Psoas muscle (tissue), 8 donors: ENCODE data around the gene PPARD. TPM values are rescaled to one million over a fixed set of nuclear protein-coding genes. Genes with fewer than 3 reads are reported as not detected.
A peak's percentile ranks its signal among the peaks of the same experiment; 100 is the strongest.

Experiments
- ATAC-seq, 4 donors: fragments of 200-7000 bp; cut with Tn5 transposase; one replicate each; pipeline ENCODE4 v1.9.1; 2020; ENCODE audit warnings: moderate library complexity in 3 of 4, mild to moderate bottlenecking in 2 of 4
- DNase-seq, 2 donors: peaks; one replicate each; pipeline ENCODE4 v3.0.0-alpha.2; 2020
- H3K27ac ChIP-seq: fragments of 200-600 bp; one replicate; pipeline ENCODE4 v1.8.0; 2022
- H3K27me3 ChIP-seq, 3 donors: fragments of 200-600 bp in 1 of 3; one replicate each; pipeline versions ENCODE4 v1.6.1 to v1.8.0; 2013 to 2022; ENCODE audit warnings: low read length in 2 of 3, mild to moderate bottlenecking in 2 of 3, moderate library complexity in 1 of 3; ENCODE audit not compliant: insufficient read depth in 3 of 3
- H3K36me3 ChIP-seq, 2 donors: fragments of 200-600 bp in 1 of 2; one replicate each; pipeline versions ENCODE4 v1.6.1 to v1.8.0; 2013 to 2022; ENCODE audit warnings: low read depth in 1 of 2, mild to moderate bottlenecking in 1 of 2, moderate library complexity in 1 of 2; ENCODE audit not compliant: insufficient read depth in 1 of 2
- H3K4me1 ChIP-seq: fragments of 200-600 bp; one replicate; pipeline ENCODE4 v1.8.0; 2022
- H3K4me3 ChIP-seq: fragments of 200-600 bp; one replicate; pipeline ENCODE4 v1.8.0; 2022; ENCODE audit warnings: mild to moderate bottlenecking
- H3K9me3 ChIP-seq: fragments of 200-600 bp; one replicate; pipeline ENCODE4 v1.8.0; 2022
- WGBS, 3 donors: extraction: QIAGEN DNeasy Blood & Tissue Kit; methylation state at CpG; one replicate each; pipeline versions ENCODE4 v1.1.6 to v1.1.7; 2013; 5-methylcytosine and 5-hydroxymethylcytosine counted together
- intact Hi-C, 2 donors: fragments of 100-400 bp; cut with DNase I; formaldehyde crosslinking; loops; one replicate each; pipeline versions ENCODE4 v1.11.0 to v1.14.2; 2022
- polyA plus RNA-seq, 3 donors: library from polyadenylated mRNA; stranded (reverse); fragments of 200-250 nt; gene quantifications; one replicate each; pipeline ENCODE4 v1.2.3, GENCODE V29; 2013
- total RNA-seq, 4 donors: library from RNA; stranded (reverse); fragmentation: NEBNext Ultra II Directional in 2 of 4; extraction: Animal tissue kit (Norgen Biotek cat#: 25700) in 2 of 4; gene quantifications; one replicate each; pipeline versions ENCODE4 v1.2.1 to v1.2.4, GENCODE V29; 2021 to 2023
- TF ChIP-seq, protein P1 (sequence below): fragments of 200-600 bp; IDR thresholded peaks from one replicate; pipeline ENCODE4 v1.8.0; 2022; ENCODE audit warnings: antibody characterized with exemption
- donor health status: healthy with polysubstance abuse.
- donor health status: DM: no; HTN: no; CAD: no; lungs with moderate emphysema.
- donor health status: Bipolar disorder and iron deficiency.
- donor health status: healthy.
- donor health status: DM: yes; HTN: yes; CAD: no.
- donor health status: DM: no; HTN: no; CAD: no.
- donor health status: DM: no; HTN: no; CAD: no.
- donor health status: DM: yes; HTN: yes; CAD: no.

The PPARD gene
- total and polyA plus RNA-seq, 7 donors, result 13.5 to 187 (median 37.2) TPM

DNA sequence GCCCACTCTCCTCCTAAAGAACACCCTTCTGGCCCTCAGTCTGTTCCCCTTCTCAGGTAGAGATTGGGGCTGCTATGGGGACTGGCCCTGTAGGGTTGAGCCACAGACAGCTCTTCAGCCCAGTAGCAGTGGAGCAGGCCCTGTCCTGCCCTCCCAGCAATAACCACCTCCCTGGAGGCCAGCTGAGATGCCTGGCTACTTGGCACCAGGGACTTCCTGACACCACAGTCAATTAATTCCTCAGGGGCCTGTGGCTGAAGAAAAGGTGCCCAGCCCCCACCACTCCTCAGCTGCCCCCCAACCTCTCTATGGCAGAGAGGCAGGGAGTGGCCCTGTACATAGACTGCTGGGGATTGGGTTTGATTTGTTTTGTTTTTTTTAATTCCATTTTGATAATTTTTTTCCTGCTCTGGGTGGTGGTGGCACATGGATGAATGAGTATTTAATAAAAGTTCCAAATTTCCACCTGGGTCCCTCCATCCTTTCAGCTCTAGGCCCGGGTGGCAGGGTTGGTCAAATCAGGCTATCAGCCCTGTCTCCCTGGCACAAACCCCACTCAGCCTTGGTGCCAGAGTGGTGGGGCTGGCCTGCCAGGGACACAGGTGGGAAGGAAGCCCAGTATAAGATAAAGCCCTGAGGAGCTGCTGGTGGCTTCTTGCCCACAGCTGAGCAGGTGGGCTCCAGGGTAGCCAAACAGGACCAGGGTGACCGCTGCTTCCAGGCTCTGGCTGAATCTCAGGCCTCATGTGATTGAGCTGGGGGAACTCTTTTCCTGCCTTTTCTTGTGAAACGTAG is 46.6 kb upstream of the PPARD start:
- TF ChIP-seq, protein P1, sequence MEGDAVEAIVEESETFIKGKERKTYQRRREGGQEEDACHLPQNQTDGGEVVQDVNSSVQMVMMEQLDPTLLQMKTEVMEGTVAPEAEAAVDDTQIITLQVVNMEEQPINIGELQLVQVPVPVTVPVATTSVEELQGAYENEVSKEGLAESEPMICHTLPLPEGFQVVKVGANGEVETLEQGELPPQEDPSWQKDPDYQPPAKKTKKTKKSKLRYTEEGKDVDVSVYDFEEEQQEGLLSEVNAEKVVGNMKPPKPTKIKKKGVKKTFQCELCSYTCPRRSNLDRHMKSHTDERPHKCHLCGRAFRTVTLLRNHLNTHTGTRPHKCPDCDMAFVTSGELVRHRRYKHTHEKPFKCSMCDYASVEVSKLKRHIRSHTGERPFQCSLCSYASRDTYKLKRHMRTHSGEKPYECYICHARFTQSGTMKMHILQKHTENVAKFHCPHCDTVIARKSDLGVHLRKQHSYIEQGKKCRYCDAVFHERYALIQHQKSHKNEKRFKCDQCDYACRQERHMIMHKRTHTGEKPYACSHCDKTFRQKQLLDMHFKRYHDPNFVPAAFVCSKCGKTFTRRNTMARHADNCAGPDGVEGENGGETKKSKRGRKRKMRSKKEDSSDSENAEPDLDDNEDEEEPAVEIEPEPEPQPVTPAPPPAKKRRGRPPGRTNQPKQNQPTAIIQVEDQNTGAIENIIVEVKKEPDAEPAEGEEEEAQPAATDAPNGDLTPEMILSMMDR, result no peak
- DNase-seq (no peak), ATAC-seq (peak in 3 of 4 donors; percentile 40 to 47 (median 40))
- Histone ChIP-seq H3K4me1 (peaks cover 9% of the 10 kb centered on the region), H3K27me3 (no peaks in the 10 kb centered on the region), H3K36me3 (peaks cover 0 to 49% of the 10 kb centered on the region in 2 donors), H3K4me3 (no peak overlapping the region), H3K27ac (peak overlapping the region; percentile 18), H3K9me3 (no peaks in the 10 kb centered on the region)
- intact Hi-C loops, result loop anchor here in 1 of 2 donors (10.0 kb wide), 1 partner anchor 259 kb away; no protein-coding TSS in a partner anchor
- 8 to 43% (median 18%) methylated on average over 3 of the region's 3 CpGs for WGBS, 3 donors

DNA sequence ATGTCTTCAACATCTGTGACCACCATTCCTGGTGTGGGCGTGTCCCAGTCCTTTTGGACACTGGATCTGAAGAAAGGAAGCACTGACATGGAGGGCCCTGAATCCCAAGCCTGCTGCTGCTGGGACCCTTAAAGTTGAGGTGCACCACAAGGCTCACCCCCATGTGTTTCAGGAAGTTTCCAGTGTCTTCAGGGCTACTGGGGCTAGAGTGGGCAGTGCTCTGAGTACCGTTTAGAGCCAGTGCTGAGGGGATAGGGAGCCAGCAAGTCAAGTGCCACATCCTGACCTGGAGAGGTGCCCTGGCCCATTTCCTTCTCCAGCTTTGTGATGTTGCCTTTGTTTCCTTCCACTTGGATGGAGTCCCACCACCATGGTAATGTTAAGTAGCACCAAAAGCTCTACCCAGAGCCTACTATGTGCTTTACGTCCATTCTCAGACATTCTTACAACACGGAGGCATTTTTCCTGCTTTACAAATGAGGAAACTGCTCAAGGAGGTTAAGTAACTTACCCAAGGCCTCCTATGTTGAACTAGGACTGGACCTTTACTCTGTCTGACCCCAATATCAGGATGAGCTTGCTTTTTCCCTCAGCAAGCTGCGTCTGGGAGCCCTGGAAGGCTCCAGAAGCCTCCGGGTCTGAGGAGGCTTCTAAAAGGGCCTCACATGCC is 45.3 kb upstream of the PPARD start:
- H3K9me3 ChIP-seq, result no peaks in the 10 kb centered on the region
- no peaks in the 10 kb centered on the region for H3K27me3 ChIP-seq
- 58 to 61% (median 60%) methylated on average over 6 of the region's 6 CpGs for WGBS, 3 donors
- H3K4me3 ChIP-seq, result no peak overlapping the region
- peaks cover 0 to 36% of the 10 kb centered on the region in 2 donors for H3K36me3 ChIP-seq
- no peak for DNase-seq
- ATAC-seq, result no peak
- peak overlapping the region; percentile 38 for H3K27ac ChIP-seq
- TF ChIP-seq, protein P1, result no peak
- intact Hi-C loops, result loop anchor here in 1 of 2 donors (1.0 to 10.0 kb wide), 3 partner anchors 152 to 258 kb away; partner anchors contain the start of gene RPL10A
- H3K4me1 ChIP-seq, result peaks cover 9% of the 10 kb centered on the region

DNA sequence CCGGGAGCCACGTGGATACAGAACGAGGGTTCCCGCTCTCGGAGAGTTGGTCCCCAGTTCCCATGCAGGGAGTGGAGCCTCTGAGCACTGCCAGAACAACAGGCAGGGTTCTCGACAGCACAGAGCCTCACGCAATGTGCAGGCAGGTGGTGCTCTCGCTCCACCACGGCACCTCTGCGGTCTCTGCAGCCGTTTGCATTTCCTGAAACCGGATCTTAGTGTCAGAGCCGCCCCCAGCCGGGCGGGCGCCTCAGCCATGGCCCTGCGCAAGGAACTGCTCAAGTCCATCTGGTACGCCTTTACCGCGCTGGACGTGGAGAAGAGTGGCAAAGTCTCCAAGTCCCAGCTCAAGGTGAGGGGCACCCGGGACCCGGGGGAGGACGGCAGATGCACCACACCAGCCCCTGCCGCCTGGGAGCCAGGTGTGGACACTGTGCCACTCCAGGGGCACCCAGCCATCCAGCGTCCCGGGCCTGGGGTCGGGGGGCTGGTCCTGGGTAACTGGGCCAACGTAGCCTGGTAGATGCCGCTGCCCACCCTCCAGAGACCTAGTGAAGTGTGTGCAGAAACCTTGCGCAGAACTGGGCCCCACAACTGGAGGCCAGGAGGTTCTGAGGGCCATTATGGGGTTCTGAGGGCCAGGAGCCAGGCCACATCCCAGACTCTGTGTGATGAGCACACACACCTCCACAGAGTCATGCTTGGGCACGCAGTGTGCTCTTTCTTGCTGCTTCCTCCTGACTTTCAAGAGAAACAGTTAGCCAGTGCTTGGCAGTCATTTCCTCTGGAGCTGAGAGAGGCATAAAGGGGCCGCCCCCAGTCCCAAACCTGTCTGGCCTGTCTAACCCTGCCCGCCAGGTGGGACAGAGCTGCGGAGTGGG is 44.5 kb upstream of the PPARD start, which contains the start of gene DEF6:
TSS of gene DEF6 (plus strand) at position 218 of the 881 bp plus-strand sequence. CDS start at position 257, 39 bp downstream.
- TF ChIP-seq, protein P1, result peak; percentile 61
- DNase-seq, result peak; percentile 76 to 83
- Histone ChIP-seq H3K27ac (peak within 1 kb of the TSS; percentile 38), H3K27me3 (no peaks in the 10 kb centered on the region), H3K36me3 (peaks cover 0 to 28% of the 10 kb centered on the region in 2 donors), H3K4me1 (peaks cover 13% of the 10 kb centered on the region), H3K4me3 (peak within 1 kb of the TSS; percentile 58), H3K9me3 (no peaks in the 10 kb centered on the region)
- WGBS, 3 donors, result 35 to 47% (median 44%) methylated on average over 35 of the region's 35 CpGs
- intact Hi-C loops, result loop anchor here in 1 of 2 donors (1.0 to 10.0 kb wide), 3 partner anchors 151 to 257 kb away; partner anchors contain the start of gene RPL10A
- ATAC-seq, result peak; percentile 70 to 88 (median 80)

DNA sequence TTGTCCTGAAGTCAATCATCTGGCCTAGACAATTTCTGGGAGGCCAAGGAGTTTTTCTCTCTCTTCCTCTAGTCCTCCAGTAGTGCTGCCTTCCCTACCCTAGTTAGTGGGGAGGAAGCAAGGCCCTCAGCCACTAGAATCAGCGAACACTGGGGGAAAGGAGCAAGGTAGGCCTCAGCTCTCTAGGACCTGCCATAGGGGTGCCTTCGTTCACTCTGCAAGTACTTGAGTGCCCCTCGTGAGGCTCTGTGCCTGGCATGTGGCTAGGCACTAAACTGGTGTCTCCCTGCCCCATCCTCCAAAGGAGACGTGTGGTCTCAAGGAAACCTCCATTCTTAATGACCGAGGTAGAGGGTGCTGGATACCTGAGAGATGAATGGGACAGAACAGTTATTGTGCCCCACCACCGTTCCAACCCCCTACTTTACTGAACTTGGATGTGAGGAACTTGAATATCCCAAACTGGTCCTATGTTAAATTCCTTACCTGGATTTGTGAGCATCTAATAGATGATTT is 43.7 kb upstream of the PPARD start:
- TF ChIP-seq, protein P1, result no peak
- WGBS, 3 donors, result 90 to 97% (median 92%) methylated on average over 6 of the region's 6 CpGs
- Histone ChIP-seq H3K27ac (no peak overlapping the region), H3K4me1 (peaks cover 19% of the 10 kb centered on the region), H3K9me3 (no peaks in the 10 kb centered on the region), H3K36me3 (peaks cover 0 to 20% of the 10 kb centered on the region in 2 donors), H3K4me3 (peak overlapping the region; percentile 58), H3K27me3 (no peaks in the 10 kb centered on the region)
- DNase-seq, result no peak
- ATAC-seq, result no peak
- intact Hi-C loops, result loop anchor here in 1 of 2 donors (10.0 kb wide), 1 partner anchor 256 kb away; no protein-coding TSS in a partner anchor
